ENCODE data around the gene PAM16.

PAM16 gene

DNA sequence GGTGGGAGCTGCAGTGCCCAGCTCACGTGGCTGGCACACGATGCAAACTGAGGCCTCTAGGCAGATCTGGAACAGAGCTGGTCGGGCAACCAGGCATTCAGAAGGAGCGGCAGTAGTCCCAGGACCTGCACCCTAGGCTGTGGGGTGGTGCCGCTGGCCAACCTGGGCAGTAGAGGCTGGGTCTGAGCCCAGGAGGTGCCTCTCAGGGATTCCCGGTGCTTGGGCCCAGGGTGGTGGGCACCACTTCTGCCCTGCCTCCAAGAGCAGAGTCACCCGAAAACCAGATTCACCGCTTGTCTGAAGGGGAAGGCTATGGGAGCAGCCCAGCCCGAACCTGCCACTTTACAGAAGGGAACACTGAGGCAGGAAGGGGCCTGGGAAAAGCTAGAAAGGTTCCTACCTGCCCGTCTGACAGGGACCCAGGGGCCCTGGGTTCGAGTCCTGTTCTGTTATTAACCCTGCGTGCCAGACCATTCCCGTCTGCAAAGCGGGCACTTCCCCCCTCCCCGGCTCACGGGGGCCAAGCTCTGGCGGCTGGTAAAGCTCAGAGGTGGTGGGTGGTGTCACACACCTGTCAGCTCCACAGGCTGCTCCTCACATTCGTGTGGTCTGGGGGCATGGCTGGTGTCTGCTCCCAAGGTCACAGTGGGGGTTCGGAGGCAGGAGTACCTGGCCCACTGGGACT is 18.4 kb downstream of the PAM16 start:
- TF ChIP-seq, protein P1, sequence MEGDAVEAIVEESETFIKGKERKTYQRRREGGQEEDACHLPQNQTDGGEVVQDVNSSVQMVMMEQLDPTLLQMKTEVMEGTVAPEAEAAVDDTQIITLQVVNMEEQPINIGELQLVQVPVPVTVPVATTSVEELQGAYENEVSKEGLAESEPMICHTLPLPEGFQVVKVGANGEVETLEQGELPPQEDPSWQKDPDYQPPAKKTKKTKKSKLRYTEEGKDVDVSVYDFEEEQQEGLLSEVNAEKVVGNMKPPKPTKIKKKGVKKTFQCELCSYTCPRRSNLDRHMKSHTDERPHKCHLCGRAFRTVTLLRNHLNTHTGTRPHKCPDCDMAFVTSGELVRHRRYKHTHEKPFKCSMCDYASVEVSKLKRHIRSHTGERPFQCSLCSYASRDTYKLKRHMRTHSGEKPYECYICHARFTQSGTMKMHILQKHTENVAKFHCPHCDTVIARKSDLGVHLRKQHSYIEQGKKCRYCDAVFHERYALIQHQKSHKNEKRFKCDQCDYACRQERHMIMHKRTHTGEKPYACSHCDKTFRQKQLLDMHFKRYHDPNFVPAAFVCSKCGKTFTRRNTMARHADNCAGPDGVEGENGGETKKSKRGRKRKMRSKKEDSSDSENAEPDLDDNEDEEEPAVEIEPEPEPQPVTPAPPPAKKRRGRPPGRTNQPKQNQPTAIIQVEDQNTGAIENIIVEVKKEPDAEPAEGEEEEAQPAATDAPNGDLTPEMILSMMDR (IDR thresholded peaks at IDR 0.05; ENCODE audit: low read depth, low read length), result no peak
- in situ Hi-C loops (cut with HindIII; ENCODE audit: low sequenced_read_pairs), result no loop called here
- no peak overlapping the region for H3K4me3 ChIP-seq (ENCODE audit: low read depth, low read length)
- no peak for DNase-seq (ENCODE audit: low read depth, low spot score)

DNA sequence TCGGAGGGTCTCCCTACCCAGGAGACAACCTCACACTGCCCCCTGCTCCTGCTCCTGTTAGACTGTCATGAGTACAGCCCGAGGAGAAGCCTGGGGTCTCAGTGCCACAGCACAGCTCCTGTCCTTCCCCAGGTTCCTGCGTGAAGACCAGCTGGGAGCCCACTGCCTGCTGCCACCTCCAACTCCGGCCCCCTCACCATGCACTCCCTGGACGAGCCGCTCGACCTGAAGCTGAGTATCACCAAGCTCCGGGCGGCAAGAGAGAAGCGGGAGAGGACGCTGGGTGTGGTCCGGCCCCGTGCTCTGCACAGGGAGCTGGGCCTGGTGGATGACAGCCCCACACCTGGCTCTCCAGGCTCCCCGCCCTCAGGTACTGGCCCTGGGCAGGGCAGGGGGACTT is 19.0 kb downstream of the PAM16 start:
- DNase-seq (ENCODE audit: low read depth, low spot score), result no peak
- H3K4me3 ChIP-seq (ENCODE audit: low read depth, low read length), result no peak overlapping the region
- in situ Hi-C loops (cut with HindIII; ENCODE audit: low sequenced_read_pairs), result no loop called here
- TF ChIP-seq, protein P1 (IDR thresholded peaks at IDR 0.05; ENCODE audit: low read depth, low read length), result no peak

DNA sequence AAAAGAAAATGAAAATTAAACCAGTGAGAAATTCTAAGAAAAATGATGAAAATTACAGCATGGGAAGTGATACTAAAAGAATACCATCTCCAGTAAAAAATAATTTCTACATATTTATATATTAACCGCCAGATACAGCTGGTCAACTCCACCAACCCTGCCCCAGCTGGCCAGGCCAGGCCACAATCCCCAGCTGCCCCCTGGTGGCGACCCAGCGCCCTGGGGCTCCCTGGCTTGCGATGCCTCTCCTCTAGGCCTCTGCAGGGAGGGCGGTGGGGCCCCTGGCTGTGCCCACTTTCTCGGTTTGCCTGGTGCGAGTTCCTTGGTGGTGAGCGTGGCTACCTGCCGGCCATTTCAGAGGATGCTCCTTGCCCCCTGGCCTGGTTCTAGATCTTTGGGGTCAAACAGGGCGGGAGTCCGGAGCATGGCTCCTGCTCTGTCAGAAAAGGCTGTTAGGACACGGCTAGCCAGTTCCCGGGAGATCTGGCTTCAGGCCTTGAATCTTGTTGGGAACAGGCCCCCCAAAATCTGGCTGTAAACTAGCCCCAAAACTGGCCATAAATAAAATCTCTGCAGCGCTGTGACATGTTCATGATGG is 20.7 kb downstream of the PAM16 start:
- no peak overlapping the region for H3K4me3 ChIP-seq (ENCODE audit: low read depth, low read length)
- DNase-seq (ENCODE audit: low read depth, low spot score), result peak; percentile 44
- in situ Hi-C loops (cut with HindIII; ENCODE audit: low sequenced_read_pairs), result no loop called here
- TF ChIP-seq, protein P1 (IDR thresholded peaks at IDR 0.05; ENCODE audit: low read depth, low read length), result peak; percentile 99

DNA sequence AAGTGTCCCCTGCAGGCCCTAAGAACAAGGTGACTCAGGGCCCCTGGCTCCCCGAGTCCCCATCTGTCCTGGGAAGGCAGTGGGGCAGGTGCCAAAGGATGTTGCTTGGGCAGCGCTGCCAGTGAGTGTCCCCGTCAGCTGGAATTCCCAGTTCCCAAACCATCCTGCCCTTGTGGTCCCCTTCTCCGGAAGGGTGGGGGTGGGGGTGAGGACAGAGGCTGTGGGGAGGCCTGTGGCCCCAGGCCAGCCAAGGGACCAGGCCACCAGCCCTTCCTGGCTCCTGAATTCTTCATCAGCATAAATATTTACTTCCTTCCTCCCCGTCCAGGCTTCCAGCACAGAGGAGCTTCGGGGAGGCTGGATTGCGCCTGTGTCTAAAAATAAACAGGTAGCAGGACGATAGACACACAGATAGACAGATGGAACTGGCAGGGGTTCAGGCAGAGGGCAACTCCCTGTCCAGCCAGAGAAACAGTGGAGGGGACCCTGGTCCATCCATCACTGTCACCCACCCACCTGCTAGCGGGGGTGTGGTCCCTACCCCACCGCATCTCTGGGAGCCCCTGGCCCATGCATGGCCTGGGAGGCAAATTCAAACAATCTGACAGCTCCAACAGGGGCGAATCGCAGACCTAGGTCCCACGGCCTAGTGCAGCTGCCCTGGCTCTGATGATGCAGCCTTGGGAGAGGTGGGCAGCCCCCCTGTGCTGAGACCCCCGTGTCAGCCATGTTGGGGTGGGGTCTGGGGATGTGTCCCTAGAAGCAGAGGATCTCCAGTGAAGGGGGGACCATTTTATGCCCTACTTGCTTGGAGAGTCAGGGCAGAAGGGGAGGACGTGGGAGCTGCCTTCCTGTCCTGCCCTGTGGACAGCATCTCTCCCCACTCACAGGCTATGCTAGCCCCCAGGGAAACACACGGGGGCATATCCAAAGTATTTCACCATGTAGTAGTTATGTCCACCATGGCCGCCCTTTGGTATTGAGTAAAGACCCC is 22.0 kb downstream of the PAM16 start:
- DNase-seq (ENCODE audit: low read depth, low spot score), result no peak
- in situ Hi-C loops (cut with HindIII; ENCODE audit: low sequenced_read_pairs), result no loop called here
- H3K4me3 ChIP-seq (ENCODE audit: low read depth, low read length), result no peak overlapping the region
- TF ChIP-seq, protein P1 (IDR thresholded peaks at IDR 0.05; ENCODE audit: low read depth, low read length), result no peak

DNA sequence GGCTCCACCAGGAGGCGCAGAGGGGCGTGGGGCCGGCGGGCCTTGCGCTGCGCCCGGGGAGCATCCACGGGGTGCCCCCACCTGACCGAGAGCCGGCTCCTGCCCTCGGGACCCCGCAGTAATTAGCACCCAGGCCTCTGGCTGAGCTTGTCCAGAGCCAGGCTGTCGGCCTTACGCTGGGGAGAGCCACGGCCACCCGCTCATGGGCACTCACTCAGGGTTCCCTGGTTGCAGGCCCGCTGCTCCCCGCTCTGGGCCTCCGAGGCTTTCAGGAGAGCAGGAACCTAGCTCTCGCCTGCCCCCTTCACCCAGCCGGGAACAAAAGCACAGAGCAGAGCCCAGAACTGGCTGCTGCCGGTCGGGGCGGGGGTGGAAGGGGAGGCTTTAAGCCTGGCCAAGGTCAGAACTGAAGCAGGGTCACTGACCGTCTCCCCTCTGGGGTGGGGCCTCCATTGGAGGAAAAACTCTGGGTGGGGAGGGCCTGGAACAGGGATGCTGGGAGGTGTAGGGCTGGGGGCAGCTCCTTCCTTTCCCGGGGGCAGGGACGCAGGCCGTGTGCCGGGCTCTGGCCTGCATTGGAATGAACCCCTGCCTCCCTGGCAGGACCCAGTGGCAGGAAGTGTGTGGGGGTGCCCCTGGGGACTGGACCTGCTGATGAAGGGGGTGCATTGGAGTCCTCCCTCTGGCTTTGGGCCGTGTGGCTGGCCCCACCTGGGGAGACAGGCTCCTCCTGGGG is 22.9 kb downstream of the PAM16 start:
- peak; percentile 62 for DNase-seq (ENCODE audit: low read depth, low spot score)

More for the DNA sequence above, 22.9 kb downstream of the PAM16 start:
- peak overlapping the region; percentile 17 for H3K4me3 ChIP-seq (ENCODE audit: low read depth, low read length)
- TF ChIP-seq, protein P1 (IDR thresholded peaks at IDR 0.05; ENCODE audit: low read depth, low read length), result peak; percentile 66
- in situ Hi-C loops (cut with HindIII; ENCODE audit: low sequenced_read_pairs), result no loop called here

All from astrocyte of the spinal cord (primary cell).